ENCODE data around the gene ADAMTS14. TPM values are rescaled to one million over a fixed set of nuclear protein-coding genes. Genes with fewer than 3 reads are reported as not detected.

Gene ADAMTS14
- total RNA-seq, 2 experiments from 2014 or later = 0.03 TPM; not detected in 1

GRCh38 chr10:70782746-70783680, 110.7 kb downstream of the ADAMTS14 start:
- no peaks in the 10 kb centered on the region for H3K9me3 ChIP-seq (ENCODE audit: low read length)
- H2AFZ ChIP-seq (ENCODE audit: low read length) = no peak overlapping the region
- ChIA-PET POLR2A (no interaction called here), CTCF (ENCODE audit: unreplicated experiment) (no interaction called here)
- intact Hi-C loops (cut with micrococcal nuclease; ENCODE audit: unreplicated experiment) = no loop called here
- TF ChIP-seq CTCF (conservative IDR thresholded peaks at IDR 0.05; ENCODE audit: low read length) (no peak), EZH2phosphoT487 (IDR thresholded peaks at IDR 0.05; ENCODE audit: borderline replicate concordance, low read depth, low read length) (no peak)
- no peaks in the 10 kb centered on the region for H4K20me1 ChIP-seq (ENCODE audit: insufficient read depth, low read length)
- H3K27ac ChIP-seq (ENCODE audit: low read depth, low read length, poor library complexity, severe bottlenecking) = no peak overlapping the region
- no peaks in the 10 kb centered on the region for H3K9me2 ChIP-seq (ENCODE audit: insufficient read depth, low read length)
- BruUV-seq (replicated peaks) = no TSS peak
- no peak for DNase-seq (ENCODE audit: low spot score)
- H3K79me2 ChIP-seq (ENCODE audit: insufficient read depth, low read depth, low read length) = no peaks in the 10 kb centered on the region
- no peak overlapping the region for H3K4me2 ChIP-seq (ENCODE audit: low read length)
- H3K36me3 ChIP-seq (ENCODE audit: insufficient read depth, low read length) = no peaks in the 10 kb centered on the region
- H3K4me1 ChIP-seq (ENCODE audit: insufficient read depth, low read length, poor library complexity, severe bottlenecking) = no peaks in the 10 kb centered on the region
- H3K4me3 ChIP-seq (ENCODE audit: low read depth, low read length, poor library complexity, severe bottlenecking) = no peak overlapping the region

- DNase-seq (ENCODE audit: low spot score) = no peak
- Histone ChIP-seq H3K36me3 (ENCODE audit: insufficient read depth, low read length) (no peaks in the 10 kb centered on the region), H3K9me2 (ENCODE audit: insufficient read depth, low read length) (no peaks in the 10 kb centered on the region), H3K4me2 (ENCODE audit: low read length) (no peak overlapping the region), H3K4me3 (ENCODE audit: low read depth, low read length, poor library complexity, severe bottlenecking) (no peak overlapping the region), H3K4me1 (ENCODE audit: insufficient read depth, low read length, poor library complexity, severe bottlenecking) (no peaks in the 10 kb centered on the region), H3K27ac (ENCODE audit: low read depth, low read length, poor library complexity, severe bottlenecking) (no peak overlapping the region), H3K79me2 (ENCODE audit: insufficient read depth, low read depth, low read length) (no peaks in the 10 kb centered on the region), H2AFZ (ENCODE audit: low read length) (no peak overlapping the region), H4K20me1 (ENCODE audit: insufficient read depth, low read length) (no peaks in the 10 kb centered on the region), H3K9me3 (ENCODE audit: low read length) (no peaks in the 10 kb centered on the region)
- POLR2A ChIA-PET = no interaction called here
- no TSS peak for BruUV-seq (replicated peaks)
- intact Hi-C loops (cut with micrococcal nuclease; ENCODE audit: unreplicated experiment) = no loop called here
- CTCF ChIA-PET (ENCODE audit: unreplicated experiment) = no interaction called here
- TF ChIP-seq CTCF (conservative IDR thresholded peaks at IDR 0.05; ENCODE audit: low read length) (no peak), EZH2phosphoT487 (IDR thresholded peaks at IDR 0.05; ENCODE audit: borderline replicate concordance, low read depth, low read length) (no peak)
These were observed 111.7 kb downstream of the ADAMTS14 start for GRCh38 chr10:70784016-70784415.

DNA sequence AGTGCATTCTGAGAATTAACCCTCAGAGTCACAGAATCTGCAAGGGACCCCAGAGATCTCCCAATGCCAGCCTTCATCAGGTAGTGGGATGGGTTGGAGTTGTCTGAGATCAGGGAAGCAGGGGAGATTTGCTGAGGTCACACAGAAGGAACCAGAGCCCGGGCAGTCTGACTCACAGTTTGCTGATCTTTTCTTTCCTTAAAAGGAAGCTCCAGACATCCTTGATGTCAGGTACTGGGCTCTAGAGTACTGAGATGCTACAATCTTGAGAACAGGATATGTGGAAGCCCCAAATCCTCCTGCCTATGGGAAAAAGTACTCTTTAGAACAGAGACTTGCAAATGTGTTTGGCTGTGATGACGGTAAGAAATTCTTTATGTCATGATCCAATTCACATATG, 112.2 kb downstream of the ADAMTS14 start:
- H4K20me1 ChIP-seq (ENCODE audit: insufficient read depth, low read length) = no peaks in the 10 kb centered on the region
- no peak overlapping the region for H3K27ac ChIP-seq (ENCODE audit: low read depth, low read length, poor library complexity, severe bottlenecking)
- H3K4me3 ChIP-seq (ENCODE audit: low read depth, low read length, poor library complexity, severe bottlenecking) = no peak overlapping the region
- H3K36me3 ChIP-seq (ENCODE audit: insufficient read depth, low read length) = no peaks in the 10 kb centered on the region
- H3K9me2 ChIP-seq (ENCODE audit: insufficient read depth, low read length) = no peaks in the 10 kb centered on the region
- no peaks in the 10 kb centered on the region for H3K4me1 ChIP-seq (ENCODE audit: insufficient read depth, low read length, poor library complexity, severe bottlenecking)
- intact Hi-C loops (cut with micrococcal nuclease; ENCODE audit: unreplicated experiment) = no loop called here
- H3K79me2 ChIP-seq (ENCODE audit: insufficient read depth, low read depth, low read length) = no peaks in the 10 kb centered on the region
- ChIA-PET POLR2A (no interaction called here), CTCF (ENCODE audit: unreplicated experiment) (no interaction called here)
- no peak for DNase-seq (ENCODE audit: low spot score)
- H3K9me3 ChIP-seq (ENCODE audit: low read length) = no peaks in the 10 kb centered on the region
- TF ChIP-seq EZH2phosphoT487 (IDR thresholded peaks at IDR 0.05; ENCODE audit: borderline replicate concordance, low read depth, low read length) = no peak
- no peak for TF ChIP-seq CTCF (conservative IDR thresholded peaks at IDR 0.05; ENCODE audit: low read length)
- H2AFZ ChIP-seq (ENCODE audit: low read length) = no peak overlapping the region
- H3K4me2 ChIP-seq (ENCODE audit: low read length) = no peak overlapping the region
- no TSS peak for BruUV-seq (replicated peaks)

All from OCI-LY7 (cell line).